Ramos (cell line): ENCODE data around the gene TMEM237.
"Not testable (repeated sequence)": the region's sequence is repeated elsewhere in the genome, so short reads cannot be mapped to it uniquely, and the experiment has no call there.

Experiments
- in situ Hi-C: fragments of 300-500 bp; cut with MboI; formaldehyde crosslinking; loops from one replicate; pipeline ENCODE4 v1.14.3; 2022; ENCODE audit warnings: low sequenced_read_pairs; ENCODE audit not compliant: unreplicated experiment

Gene TMEM237

GRCh38 chr2:201643216-201643890 is at the start of gene TMEM237:
TSS of gene TMEM237 (minus strand) at chr2:201643503. CDS start at chr2:201643400, 103 bp downstream.
- in situ Hi-C loops = no loop called here

- in situ Hi-C loops = no loop called here
Measured at GRCh38 chr2:201685156-201685555, 41.9 kb upstream of the TMEM237 start.

GRCh38 chr2:201680743-201681142 is 37.4 kb upstream of the TMEM237 start:
- in situ Hi-C loops = no loop called here

GRCh38 chr2:201678401-201678800 is 35.1 kb upstream of the TMEM237 start:
- in situ Hi-C loops = no loop called here

GRCh38 chr2:201675454-201675853 is 32.2 kb upstream of the TMEM237 start:
- in situ Hi-C loops = no loop called here

- in situ Hi-C loops = no loop called here
Measured at GRCh38 chr2:201674794-201675193, 31.5 kb upstream of the TMEM237 start.

GRCh38 chr2:201674298-201674697 is 31.0 kb upstream of the TMEM237 start:
- in situ Hi-C loops = no loop called here

GRCh38 chr2:201673546-201673945 is 30.2 kb upstream of the TMEM237 start:
- in situ Hi-C loops = no loop called here

GRCh38 chr2:201671205-201671604 is 27.9 kb upstream of the TMEM237 start:
- in situ Hi-C loops = not testable (repeated sequence)

- in situ Hi-C loops = no loop called here
Measured at GRCh38 chr2:201669865-201670264, 26.6 kb upstream of the TMEM237 start.

GRCh38 chr2:201668402-201668910 is 25.2 kb upstream of the TMEM237 start:
- in situ Hi-C loops = no loop called here

- in situ Hi-C loops = no loop called here
Measured at GRCh38 chr2:201664334-201664733, 21.0 kb upstream of the TMEM237 start.

- in situ Hi-C loops = no loop called here
Measured at GRCh38 chr2:201661366-201661765, 18.1 kb upstream of the TMEM237 start.

GRCh38 chr2:201660293-201660895 is 17.1 kb upstream of the TMEM237 start:
- in situ Hi-C loops = no loop called here

GRCh38 chr2:201656740-201657139 is 13.4 kb upstream of the TMEM237 start:
- in situ Hi-C loops = no loop called here

- in situ Hi-C loops = no loop called here
Measured at GRCh38 chr2:201656102-201656501, 12.8 kb upstream of the TMEM237 start.

- in situ Hi-C loops = no loop called here
Measured at GRCh38 chr2:201654616-201655384, 11.5 kb upstream of the TMEM237 start.

- in situ Hi-C loops = no loop called here
Measured at GRCh38 chr2:201653221-201653620, 9.9 kb upstream of the TMEM237 start.

- in situ Hi-C loops = no loop called here
Measured at GRCh38 chr2:201649442-201649841, 6.1 kb upstream of the TMEM237 start.

- in situ Hi-C loops = no loop called here
Measured at GRCh38 chr2:201647431-201647830, 4.1 kb upstream of the TMEM237 start.

GRCh38 chr2:201644001-201644400 is 698 bp upstream of the TMEM237 start:
- in situ Hi-C loops = no loop called here
